Fibroblast of lung (primary cell): ENCODE data around the gene CREG1. TPM values are rescaled to one million over a fixed set of nuclear protein-coding genes. Genes with fewer than 3 reads are reported as not detected.
"Not testable (repeated sequence)": the region's sequence is repeated elsewhere in the genome, so short reads cannot be mapped to it uniquely, and the experiment has no call there.

Experiments
- DNase-seq, 2 donors: peaks; one replicate each; pipeline versions ENCODE4 v3.0.0 to v3.0.0-alpha.2; 2010; ENCODE audit warnings: low read depth in 2 of 2
- H2AFZ ChIP-seq: 2 replicates; pipeline ENCODE4 v1.5.1; 2012; ENCODE audit warnings: low read length, control low read depth, inconsistent platforms
- H3K27ac ChIP-seq: 2 replicates; pipeline ENCODE4 v1.5.1; 2011; ENCODE audit warnings: low read length, control low read depth; ENCODE audit not compliant: insufficient read depth
- H3K27me3 ChIP-seq: 2 replicates; pipeline ENCODE4 v1.5.1; 2011; ENCODE audit warnings: mild to moderate bottlenecking, low read length; ENCODE audit not compliant: control insufficient read depth, insufficient read depth
- H3K36me3 ChIP-seq: 2 replicates; pipeline ENCODE4 v1.5.1; 2011; ENCODE audit warnings: low read length; ENCODE audit not compliant: control insufficient read depth, insufficient read depth
- H3K4me1 ChIP-seq: 2 replicates; pipeline ENCODE4 v1.5.1; 2011; ENCODE audit warnings: low read length; ENCODE audit not compliant: control insufficient read depth, insufficient read depth; ENCODE audit errors: extremely low read depth
- H3K4me2 ChIP-seq: 2 replicates; pipeline ENCODE4 v1.5.1; 2011; ENCODE audit warnings: low read length, control low read depth; ENCODE audit not compliant: insufficient read depth; ENCODE audit errors: extremely low read depth
- H3K4me3 ChIP-seq, 4 experiments: fragments of 200-600 bp in 1 of 4; sonication (generic) in 1 of 4; replicated peaks in 1 of 4; 2 replicates each; pipeline ENCODE4 v1.5.1; 2011 to 2016; ENCODE audit warnings: low read length in 4 of 4, low read depth in 3 of 4, mild to moderate bottlenecking in 3 of 4, control low read depth in 2 of 4, inconsistent platforms in 1 of 4, mixed read lengths in 1 of 4; ENCODE audit not compliant: insufficient read depth in 1 of 4; ENCODE audit errors: control extremely low read depth in 1 of 4
- H3K79me2 ChIP-seq: 2 replicates; pipeline ENCODE4 v1.5.1; 2012; ENCODE audit warnings: mild to moderate bottlenecking, low read length, inconsistent platforms; ENCODE audit not compliant: control insufficient read depth, insufficient read depth
- H3K9ac ChIP-seq: 2 replicates; pipeline ENCODE4 v1.5.1; 2011; ENCODE audit warnings: mild to moderate bottlenecking, low read length, control low read depth; ENCODE audit not compliant: insufficient read depth
- H3K9me3 ChIP-seq: 2 replicates; pipeline ENCODE4 v1.5.1; 2012; ENCODE audit warnings: low read depth, low read length; ENCODE audit not compliant: control insufficient read depth, insufficient read depth
- H4K20me1 ChIP-seq: 2 replicates; pipeline ENCODE4 v1.5.1; 2011; ENCODE audit warnings: low read length; ENCODE audit not compliant: control insufficient read depth, insufficient read depth; ENCODE audit errors: extremely low read depth
- CTCF ChIP-seq, 2 donors: IDR thresholded peaks in 1 of 2; conservative IDR thresholded peaks in 1 of 2; 1 replicate in 1 of 2; 2 replicates in 1 of 2; pipeline ENCODE4 v1.5.1; 2011 to 2012; ENCODE audit warnings: low read length in 2 of 2, control low read depth in 1 of 2, inconsistent platforms in 1 of 2, low read depth in 1 of 2, mild to moderate bottlenecking in 1 of 2
- EZH2 ChIP-seq: IDR thresholded peaks from 2 replicates; pipeline ENCODE4 v1.5.1; 2012; ENCODE audit warnings: low read length, control low read depth, mild to moderate bottlenecking; ENCODE audit errors: missing control alignments
- polyA plus RNA-seq, 2 donors: library from polyadenylated mRNA; depleted of rRNA in 1 of 2; stranded (reverse) in 1 of 2; unstranded in 1 of 2; fragments of >200 nt; gene quantifications; 2 replicates each; pipeline ENCODE4 v1.2.1, GENCODE V29; 2011 to 2012; ENCODE audit warnings: missing spikeins in 1 of 2
- total RNA-seq: library from RNA; depleted of rRNA; stranded (reverse); fragments of >200 nt; gene quantifications from 2 replicates; pipeline ENCODE4 v1.2.1, GENCODE V29; 2014

Gene CREG1
- total and polyA plus RNA-seq, 2 donors (not counting 1 experiment from before 2014, with no cell fraction given) = 58.5 to 75.5 TPM

DNA sequence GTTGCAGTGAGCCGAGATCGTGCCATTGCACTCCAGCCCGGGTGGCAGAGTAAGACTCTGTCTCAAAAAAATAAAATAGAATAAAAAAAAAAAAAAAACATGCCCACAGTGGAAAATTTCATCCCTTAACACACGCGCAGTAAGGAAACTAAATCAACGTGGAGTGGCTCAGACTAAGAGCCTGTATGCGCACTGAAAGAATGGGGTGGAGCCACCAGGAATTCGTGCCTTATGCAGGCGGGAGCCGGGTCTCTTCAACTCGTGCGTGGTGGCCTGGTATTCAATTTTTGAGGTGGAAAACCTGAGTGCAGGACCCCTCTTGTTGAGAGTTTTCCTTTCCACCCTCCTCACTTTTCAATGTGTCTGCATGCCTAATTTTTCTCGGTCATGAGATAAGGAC is 22.1 kb upstream of the CREG1 start:
- DNase-seq = no peak
- no peak overlapping the region for H3K4me3 ChIP-seq
- no peaks in the 10 kb centered on the region for H3K36me3 ChIP-seq
- no peaks in the 10 kb centered on the region for H3K79me2 ChIP-seq
- H3K27me3 ChIP-seq = peaks cover 4% of the 10 kb centered on the region
- H3K9me3 ChIP-seq = no peaks in the 10 kb centered on the region
- no peak overlapping the region for H3K9ac ChIP-seq
- TF ChIP-seq EZH2 (no peak), CTCF (conservative IDR thresholded peaks at IDR 0.05 in 1 of 2, IDR thresholded peaks at IDR 0.05 in 1 of 2; ENCODE audit: low read depth in 1 of 2, low read length in 2 of 2) (no peak)
- H4K20me1 ChIP-seq = no peaks in the 10 kb centered on the region
- no peak overlapping the region for H3K27ac ChIP-seq
- no peak overlapping the region for H3K4me2 ChIP-seq
- H2AFZ ChIP-seq = no peak overlapping the region
- no peaks in the 10 kb centered on the region for H3K4me1 ChIP-seq

DNA sequence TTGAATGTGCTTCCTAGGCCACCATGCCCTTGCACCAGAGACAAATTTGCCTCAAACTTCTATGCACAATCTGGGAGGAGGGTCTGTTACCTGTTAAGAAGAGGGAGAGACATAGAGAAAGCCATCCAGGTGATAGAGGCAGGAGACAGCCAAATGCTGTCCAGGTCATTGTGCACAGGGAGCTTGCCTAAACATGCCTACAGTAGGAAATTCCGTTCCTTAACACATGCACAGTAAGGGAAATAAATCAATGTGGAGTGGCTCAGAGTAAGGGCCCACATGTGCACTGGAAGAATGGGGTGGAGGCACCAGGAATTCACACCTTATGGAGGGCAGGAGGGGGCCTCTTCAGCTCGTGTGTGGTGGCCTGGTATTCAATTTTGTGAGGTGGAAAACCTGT is 19.5 kb upstream of the CREG1 start:
- H3K4me3 ChIP-seq = no peak overlapping the region
- no peak overlapping the region for H3K9ac ChIP-seq
- H2AFZ ChIP-seq = no peak overlapping the region

DNA sequence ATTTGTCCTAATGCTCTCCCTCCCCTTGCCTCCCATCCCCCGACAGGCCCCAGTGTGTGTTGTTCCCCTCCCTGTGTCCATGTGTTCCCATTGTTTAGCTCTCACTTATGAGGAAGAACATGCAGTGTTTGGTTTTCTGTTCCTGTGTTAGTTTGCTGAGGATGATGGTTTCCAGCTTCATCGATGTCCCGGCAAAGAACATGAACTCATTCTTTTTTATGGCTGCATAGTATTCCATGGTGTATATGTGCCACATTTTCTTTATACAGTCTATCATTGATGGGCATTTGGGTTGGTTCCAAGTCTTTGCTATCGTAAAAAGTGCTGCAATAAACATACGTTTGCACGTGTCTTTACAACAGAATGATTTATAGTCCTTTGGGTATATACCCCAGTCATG is 17.1 kb upstream of the CREG1 start:
- H3K36me3 ChIP-seq = not testable (repeated sequence)

More for the DNA sequence above, 19.5 kb upstream of the CREG1 start:
- no peaks in the 10 kb centered on the region for H3K9me3 ChIP-seq
- H3K4me2 ChIP-seq = no peak overlapping the region
- H3K27ac ChIP-seq = no peak overlapping the region
- DNase-seq = no peak
- no peaks in the 10 kb centered on the region for H3K36me3 ChIP-seq
- peaks cover 4% of the 10 kb centered on the region for H3K27me3 ChIP-seq
- no peak for TF ChIP-seq CTCF (conservative IDR thresholded peaks at IDR 0.05 in 1 of 2, IDR thresholded peaks at IDR 0.05 in 1 of 2; ENCODE audit: low read depth in 1 of 2, low read length in 2 of 2)
- TF ChIP-seq EZH2 = no peak
- no peaks in the 10 kb centered on the region for H3K4me1 ChIP-seq
- H4K20me1 ChIP-seq = no peaks in the 10 kb centered on the region
- H3K79me2 ChIP-seq = no peaks in the 10 kb centered on the region

More for the DNA sequence above, 17.1 kb upstream of the CREG1 start:
- H2AFZ ChIP-seq, H3K79me2 ChIP-seq, H3K27me3 ChIP-seq, H3K27ac ChIP-seq, H3K9ac ChIP-seq, H3K4me3 ChIP-seq, H3K9me3 ChIP-seq, H3K4me1 ChIP-seq, DNase-seq, H3K4me2 ChIP-seq, H4K20me1 ChIP-seq: not testable (repeated sequence)
